ENCODE measurements around the gene DDIAS.
A peak's percentile ranks its signal among the peaks of the same experiment; 100 is the strongest.
"Not testable (repeated sequence)": the region's sequence is repeated elsewhere in the genome, so short reads cannot be mapped to it uniquely, and the experiment has no call there.

Gene DDIAS

GRCh38 chr11:82901165-82901921 is at the start of gene DDIAS:
TSS of gene DDIAS (plus strand) at chr11:82901736. CDS start at chr11:82914739, 13,003 bp downstream.
- H3K27ac ChIP-seq (ENCODE audit: low read depth, low read length): peak within 1 kb of the TSS; percentile 84
- no peaks in the 10 kb centered on the region for H3K27me3 ChIP-seq (ENCODE audit: control insufficient read depth, insufficient read depth, low read length)
- H3K36me3 ChIP-seq (ENCODE audit: control insufficient read depth, insufficient read depth, low read length): no peaks in the 10 kb centered on the region
- H3K9ac ChIP-seq (ENCODE audit: low read depth, low read length): peak within 1 kb of the TSS; percentile 76
- peak within 1 kb of the TSS; percentile 93 for H3K4me3 ChIP-seq (ENCODE audit: low read depth, low read length)
- H3K9me3 ChIP-seq (ENCODE audit: control insufficient read depth, insufficient read depth, low read length): no peaks in the 10 kb centered on the region
- peaks cover 10% of the 10 kb centered on the region for H3K4me1 ChIP-seq (ENCODE audit: control insufficient read depth, insufficient read depth, low read length)

GRCh38 chr11:82854242-82854641 is 47.3 kb upstream of the DDIAS start:
- H3K27me3 ChIP-seq (ENCODE audit: control insufficient read depth, insufficient read depth, low read length): no peaks in the 10 kb centered on the region
- no peak overlapping the region for H3K9ac ChIP-seq (ENCODE audit: low read depth, low read length)
- H3K27ac ChIP-seq (ENCODE audit: low read depth, low read length): no peak overlapping the region
- H3K9me3 ChIP-seq (ENCODE audit: control insufficient read depth, insufficient read depth, low read length): no peaks in the 10 kb centered on the region
- no peak overlapping the region for H3K4me3 ChIP-seq (ENCODE audit: low read depth, low read length)
- no peaks in the 10 kb centered on the region for H3K4me1 ChIP-seq (ENCODE audit: control insufficient read depth, insufficient read depth, low read length)
- H3K36me3 ChIP-seq (ENCODE audit: control insufficient read depth, insufficient read depth, low read length): peaks cover 5% of the 10 kb centered on the region; the same call in 1 of the 2 replicates

GRCh38 chr11:82854916-82855315 is 46.6 kb upstream of the DDIAS start:
- not testable (repeated sequence) for H3K27ac ChIP-seq (ENCODE audit: low read depth, low read length); H3K9me3 ChIP-seq (ENCODE audit: control insufficient read depth, insufficient read depth, low read length); H3K27me3 ChIP-seq (ENCODE audit: control insufficient read depth, insufficient read depth, low read length); H3K4me1 ChIP-seq (ENCODE audit: control insufficient read depth, insufficient read depth, low read length); H3K9ac ChIP-seq (ENCODE audit: low read depth, low read length); H3K36me3 ChIP-seq (ENCODE audit: control insufficient read depth, insufficient read depth, low read length); H3K4me3 ChIP-seq (ENCODE audit: low read depth, low read length)

GRCh38 chr11:82855616-82856015 is 45.9 kb upstream of the DDIAS start:
- no peaks in the 10 kb centered on the region for H3K4me1 ChIP-seq (ENCODE audit: control insufficient read depth, insufficient read depth, low read length)
- H3K4me3 ChIP-seq (ENCODE audit: low read depth, low read length): no peak overlapping the region
- H3K27ac ChIP-seq (ENCODE audit: low read depth, low read length): no peak overlapping the region
- H3K36me3 ChIP-seq (ENCODE audit: control insufficient read depth, insufficient read depth, low read length): no peaks in the 10 kb centered on the region
- no peaks in the 10 kb centered on the region for H3K9me3 ChIP-seq (ENCODE audit: control insufficient read depth, insufficient read depth, low read length)
- no peaks in the 10 kb centered on the region for H3K27me3 ChIP-seq (ENCODE audit: control insufficient read depth, insufficient read depth, low read length)
- no peak overlapping the region for H3K9ac ChIP-seq (ENCODE audit: low read depth, low read length)

GRCh38 chr11:82857145-82857544 is 44.4 kb upstream of the DDIAS start:
- H3K27me3 ChIP-seq (ENCODE audit: control insufficient read depth, insufficient read depth, low read length): no peaks in the 10 kb centered on the region
- no peak overlapping the region for H3K27ac ChIP-seq (ENCODE audit: low read depth, low read length)
- no peaks in the 10 kb centered on the region for H3K9me3 ChIP-seq (ENCODE audit: control insufficient read depth, insufficient read depth, low read length)
- H3K9ac ChIP-seq (ENCODE audit: low read depth, low read length): no peak overlapping the region
- no peaks in the 10 kb centered on the region for H3K36me3 ChIP-seq (ENCODE audit: control insufficient read depth, insufficient read depth, low read length)
- H3K4me3 ChIP-seq (ENCODE audit: low read depth, low read length): no peak overlapping the region
- H3K4me1 ChIP-seq (ENCODE audit: control insufficient read depth, insufficient read depth, low read length): no peaks in the 10 kb centered on the region

- H3K27me3 ChIP-seq (ENCODE audit: control insufficient read depth, insufficient read depth, low read length): no peaks in the 10 kb centered on the region
- H3K9me3 ChIP-seq (ENCODE audit: control insufficient read depth, insufficient read depth, low read length): no peaks in the 10 kb centered on the region
- no peaks in the 10 kb centered on the region for H3K4me1 ChIP-seq (ENCODE audit: control insufficient read depth, insufficient read depth, low read length)
- no peak overlapping the region for H3K4me3 ChIP-seq (ENCODE audit: low read depth, low read length)
- H3K27ac ChIP-seq (ENCODE audit: low read depth, low read length): no peak overlapping the region
- H3K9ac ChIP-seq (ENCODE audit: low read depth, low read length): no peak overlapping the region
- H3K36me3 ChIP-seq (ENCODE audit: control insufficient read depth, insufficient read depth, low read length): no peaks in the 10 kb centered on the region
Observed at GRCh38 chr11:82858133-82858532, 43.4 kb upstream of the DDIAS start.

GRCh38 chr11:82858556-82859091 is 42.9 kb upstream of the DDIAS start:
- no peaks in the 10 kb centered on the region for H3K36me3 ChIP-seq (ENCODE audit: control insufficient read depth, insufficient read depth, low read length)

GRCh38 chr11:82859750-82860149 is 41.8 kb upstream of the DDIAS start:
- Histone ChIP-seq H3K4me1 (ENCODE audit: control insufficient read depth, insufficient read depth, low read length) (no peaks in the 10 kb centered on the region), H3K4me3 (ENCODE audit: low read depth, low read length) (no peak overlapping the region), H3K9me3 (ENCODE audit: control insufficient read depth, insufficient read depth, low read length) (no peaks in the 10 kb centered on the region), H3K36me3 (ENCODE audit: control insufficient read depth, insufficient read depth, low read length) (no peaks in the 10 kb centered on the region), H3K9ac (ENCODE audit: low read depth, low read length) (no peak overlapping the region), H3K27ac (ENCODE audit: low read depth, low read length) (no peak overlapping the region), H3K27me3 (ENCODE audit: control insufficient read depth, insufficient read depth, low read length) (no peaks in the 10 kb centered on the region)

More at GRCh38 chr11:82858556-82859091, 42.9 kb upstream of the DDIAS start:
- H3K4me1 ChIP-seq (ENCODE audit: control insufficient read depth, insufficient read depth, low read length): no peaks in the 10 kb centered on the region
- no peak overlapping the region for H3K4me3 ChIP-seq (ENCODE audit: low read depth, low read length)
- H3K9ac ChIP-seq (ENCODE audit: low read depth, low read length): no peak overlapping the region
- H3K27me3 ChIP-seq (ENCODE audit: control insufficient read depth, insufficient read depth, low read length): no peaks in the 10 kb centered on the region
- H3K27ac ChIP-seq (ENCODE audit: low read depth, low read length): peak overlapping the region; percentile 25
- H3K9me3 ChIP-seq (ENCODE audit: control insufficient read depth, insufficient read depth, low read length): no peaks in the 10 kb centered on the region

- Histone ChIP-seq H3K9ac (ENCODE audit: low read depth, low read length) (no peak overlapping the region), H3K36me3 (ENCODE audit: control insufficient read depth, insufficient read depth, low read length) (no peaks in the 10 kb centered on the region), H3K9me3 (ENCODE audit: control insufficient read depth, insufficient read depth, low read length) (no peaks in the 10 kb centered on the region), H3K27ac (ENCODE audit: low read depth, low read length) (no peak overlapping the region), H3K27me3 (ENCODE audit: control insufficient read depth, insufficient read depth, low read length) (no peaks in the 10 kb centered on the region), H3K4me3 (ENCODE audit: low read depth, low read length) (no peak overlapping the region), H3K4me1 (ENCODE audit: control insufficient read depth, insufficient read depth, low read length) (no peaks in the 10 kb centered on the region)
Observed at GRCh38 chr11:82862379-82862778, 39.2 kb upstream of the DDIAS start.

GRCh38 chr11:82863209-82863608 is 38.3 kb upstream of the DDIAS start:
- no peaks in the 10 kb centered on the region for H3K27me3 ChIP-seq (ENCODE audit: control insufficient read depth, insufficient read depth, low read length)
- H3K27ac ChIP-seq (ENCODE audit: low read depth, low read length): no peak overlapping the region
- no peaks in the 10 kb centered on the region for H3K9me3 ChIP-seq (ENCODE audit: control insufficient read depth, insufficient read depth, low read length)
- no peak overlapping the region for H3K4me3 ChIP-seq (ENCODE audit: low read depth, low read length)
- no peak overlapping the region for H3K9ac ChIP-seq (ENCODE audit: low read depth, low read length)
- H3K4me1 ChIP-seq (ENCODE audit: control insufficient read depth, insufficient read depth, low read length): no peaks in the 10 kb centered on the region
- no peaks in the 10 kb centered on the region for H3K36me3 ChIP-seq (ENCODE audit: control insufficient read depth, insufficient read depth, low read length)

GRCh38 chr11:82864268-82864667 is 37.3 kb upstream of the DDIAS start:
- Histone ChIP-seq H3K27ac (ENCODE audit: low read depth, low read length) (no peak overlapping the region), H3K4me1 (ENCODE audit: control insufficient read depth, insufficient read depth, low read length) (no peaks in the 10 kb centered on the region)

More at GRCh38 chr11:82864268-82864667, 37.3 kb upstream of the DDIAS start:
- Histone ChIP-seq H3K36me3 (ENCODE audit: control insufficient read depth, insufficient read depth, low read length) (no peaks in the 10 kb centered on the region), H3K9ac (ENCODE audit: low read depth, low read length) (no peak overlapping the region), H3K4me3 (ENCODE audit: low read depth, low read length) (no peak overlapping the region), H3K9me3 (ENCODE audit: control insufficient read depth, insufficient read depth, low read length) (no peaks in the 10 kb centered on the region), H3K27me3 (ENCODE audit: control insufficient read depth, insufficient read depth, low read length) (no peaks in the 10 kb centered on the region)
